K562 (cell line): ENCODE measurements around the gene XRN1. TPM values are rescaled to one million over a fixed set of nuclear protein-coding genes. Genes with fewer than 3 reads are reported as not detected.

Source experiments
- ATF1 ChIP-seq, 2 experiments: fragments of 450-650 bp in 1 of 2; IDR thresholded peaks; 2 replicates each; pipeline ENCODE4 v1.6.1; 2016; ENCODE audit warnings: missing compliant biosample characterization in 1 of 2, missing genetic modification characterization in 1 of 2
- CBFA2T2 ChIP-seq: fragments of 450-650 bp; conservative IDR thresholded peaks from 2 replicates; pipeline ENCODE4 v1.6.1; 2017; ENCODE audit warnings: mild to moderate bottlenecking
- MAFK ChIP-seq: IDR thresholded peaks from 2 replicates; pipeline ENCODE4 v1.6.1; 2011; ENCODE audit warnings: low read length, improper control_type of control experiment
- NFE2L1 ChIP-seq: fragments of 450-650 bp; IDR thresholded peaks from 2 replicates; pipeline ENCODE4 v1.6.1; 2016; ENCODE audit warnings: missing genetic modification characterization, low read depth, mild to moderate bottlenecking, missing compliant biosample characterization, moderate library complexity, borderline replicate concordance
- NUFIP1 ChIP-seq: fragments of 450-650 bp; IDR thresholded peaks from 2 replicates; pipeline ENCODE4 v1.6.1; 2018; ENCODE audit not compliant: partially characterized antibody
- PML ChIP-seq: IDR thresholded peaks from 2 replicates; pipeline ENCODE4 v1.6.1; 2012; ENCODE audit warnings: low read length, inconsistent platforms
- POLR2H ChIP-seq: IDR thresholded peaks from 2 replicates; pipeline ENCODE4 v1.6.1; 2016; ENCODE audit warnings: missing genetic modification characterization, low read depth, mild to moderate bottlenecking, control low read depth, missing compliant biosample characterization, moderate library complexity
- PYGO2 ChIP-seq: fragments of 450-650 bp; IDR thresholded peaks from 2 replicates; pipeline ENCODE4 v1.6.1; 2016; ENCODE audit warnings: mild to moderate bottlenecking, missing genetic modification characterization, moderate library complexity, missing compliant biosample characterization
- RBM15 ChIP-seq: fragments of 200-400 bp; formaldehyde crosslinking; IDR thresholded peaks from 2 replicates; pipeline ENCODE4 v1.6.1; 2018; ENCODE audit warnings: mild to moderate bottlenecking, low read length, moderate library complexity; ENCODE audit not compliant: insufficient read depth
- SOX6 ChIP-seq: fragments of 450-650 bp; IDR thresholded peaks from 2 replicates; pipeline ENCODE4 v1.6.1; 2014; ENCODE audit warnings: mild to moderate bottlenecking
- TAL1 ChIP-seq: fragments of 450-650 bp; IDR thresholded peaks from 2 replicates; pipeline ENCODE4 v1.6.1; 2016; ENCODE audit warnings: mild to moderate bottlenecking
- TEAD2 ChIP-seq: fragments of 450-650 bp; IDR thresholded peaks from 2 replicates; pipeline ENCODE4 v1.6.1; 2016; ENCODE audit warnings: missing genetic modification characterization, control low read depth, missing compliant biosample characterization
- TGIF2 ChIP-seq: sonication (generic); formaldehyde crosslinking; IDR thresholded peaks from 2 replicates; pipeline ENCODE4 v1.8.1; 2022; ENCODE audit warnings: mild to moderate bottlenecking, missing genetic modification reagents, moderate library complexity
- WHSC1 ChIP-seq: IDR thresholded peaks from one replicate; pipeline ENCODE4 v1.6.1; 2012; ENCODE audit warnings: low read length, control low read depth, inconsistent platforms
- ZNF282 ChIP-seq: sonication (generic); formaldehyde crosslinking; IDR thresholded peaks from 2 replicates; pipeline ENCODE4 v1.8.1; 2023; ENCODE audit warnings: missing genetic modification reagents
- ZNF507 ChIP-seq: conservative IDR thresholded peaks from 2 replicates; pipeline ENCODE4 v1.6.1; 2017; ENCODE audit warnings: missing genetic modification characterization, missing compliant biosample characterization
- ZNF76 ChIP-seq: fragments of 250-450 bp; sonication (Bioruptor Pico); IDR thresholded peaks from 2 replicates; pipeline ENCODE4 v1.4.0; 2020; ENCODE audit warnings: mild to moderate bottlenecking, moderate library complexity, borderline replicate concordance
- polyA plus RNA-seq, 8 experiments: library from polyadenylated mRNA; depleted of rRNA in 4 of 8; stranded (reverse) in 5 of 8; unstranded in 3 of 8; fragments of >200 nt; fragmentation: Nextera tagmentation in 2 of 8; fragmentation: Illumina TruSeq in 1 of 8; extraction: Ambion mirVana in 2 of 8; extraction: Trizol in 1 of 8; gene quantifications; 2 replicates each; pipeline versions ENCODE4 v1.2.1 to v1.2.3, GENCODE V29; 2011 to 2014; ENCODE audit warnings: inconsistent platforms in 1 of 8, missing spikeins in 1 of 8
- total RNA-seq, 7 experiments: library from RNA; depleted of rRNA in 6 of 7; stranded (reverse); fragments of >200 nt in 6 of 7; fragmentation: Illumina TruSeq in 2 of 7; extraction: Trizol in 2 of 7; gene quantifications; 2 replicates each; pipeline versions ENCODE4 v1.2.1 to v1.2.3, GENCODE V29; 2011 to 2021; ENCODE audit warnings: low replicate concordance in 1 of 7
- TF ChIP-seq, protein P1 (sequence below), 2 experiments: fragments of 450-650 bp in 1 of 2; sonication (generic) in 1 of 2; formaldehyde crosslinking in 1 of 2; IDR thresholded peaks in 1 of 2; conservative IDR thresholded peaks in 1 of 2; 2 replicates each; pipeline versions ENCODE4 v1.6.1 to v1.8.1; 2016 to 2023; ENCODE audit warnings: mild to moderate bottlenecking in 2 of 2, moderate library complexity in 2 of 2, inconsistent platforms in 1 of 2, missing genetic modification reagents in 1 of 2
- TF ChIP-seq, protein P2 (sequence below): fragments of 250-450 bp; sonication (Bioruptor Pico); IDR thresholded peaks from 2 replicates; pipeline ENCODE4 v1.4.0; 2020
- TF ChIP-seq, protein P3 (sequence below): sonication (generic); formaldehyde crosslinking; IDR thresholded peaks from 2 replicates; pipeline ENCODE4 v1.8.0; 2022; ENCODE audit warnings: mild to moderate bottlenecking, low read depth, missing genetic modification reagents
- TF ChIP-seq, protein P4 (sequence below): fragments of 450-650 bp; IDR thresholded peaks from 2 replicates; pipeline ENCODE4 v1.6.1; 2016; ENCODE audit warnings: low read depth, mild to moderate bottlenecking, moderate library complexity
- TF ChIP-seq, protein P5 (sequence below): fragments of 450-650 bp; IDR thresholded peaks from 2 replicates; pipeline ENCODE4 v1.6.1; 2017; ENCODE audit warnings: antibody characterized with exemption, mild to moderate bottlenecking

The XRN1 gene
- total and polyA plus RNA-seq, 9 of the 15 experiments (the other 6 are each of a cell fraction or from before 2014, with no cell fraction given): 3.1 to 28.4 (median 17.2) TPM

DNA sequence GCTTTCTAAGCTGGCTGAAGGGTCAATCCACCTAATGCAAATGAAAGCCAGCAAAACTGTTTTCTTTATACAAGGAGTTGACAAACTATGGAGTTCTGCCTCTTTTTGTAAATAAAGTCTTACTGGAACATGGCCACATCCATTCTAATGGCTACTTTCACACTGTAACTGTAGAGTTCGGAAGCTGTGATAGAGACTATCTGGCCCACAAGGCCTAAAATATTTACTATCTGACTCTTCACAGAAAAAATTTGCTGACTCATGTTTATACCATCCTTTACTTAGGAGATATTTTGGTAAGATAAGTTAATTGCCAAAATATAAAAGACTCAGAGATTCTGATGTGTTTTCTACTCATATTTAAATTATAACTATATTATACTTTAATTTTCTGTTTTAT is 128.7 kb downstream of the XRN1 start (continued):
- TF ChIP-seq, protein P1, sequence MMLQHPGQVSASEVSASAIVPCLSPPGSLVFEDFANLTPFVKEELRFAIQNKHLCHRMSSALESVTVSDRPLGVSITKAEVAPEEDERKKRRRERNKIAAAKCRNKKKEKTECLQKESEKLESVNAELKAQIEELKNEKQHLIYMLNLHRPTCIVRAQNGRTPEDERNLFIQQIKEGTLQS (IDR thresholded peaks at IDR 0.05): peak; percentile 61; the same call in 1 of the 2 replicates
- TF ChIP-seq, protein P1 (CRISPR knock-in tag; conservative IDR thresholded peaks at IDR 0.05): no peak
- TF ChIP-seq NFE2L1 (tag): peak; percentile 92
- TF ChIP-seq CBFA2T2: peak; percentile 54; the same call in 1 of the 2 replicates
- TF ChIP-seq, protein P2, sequence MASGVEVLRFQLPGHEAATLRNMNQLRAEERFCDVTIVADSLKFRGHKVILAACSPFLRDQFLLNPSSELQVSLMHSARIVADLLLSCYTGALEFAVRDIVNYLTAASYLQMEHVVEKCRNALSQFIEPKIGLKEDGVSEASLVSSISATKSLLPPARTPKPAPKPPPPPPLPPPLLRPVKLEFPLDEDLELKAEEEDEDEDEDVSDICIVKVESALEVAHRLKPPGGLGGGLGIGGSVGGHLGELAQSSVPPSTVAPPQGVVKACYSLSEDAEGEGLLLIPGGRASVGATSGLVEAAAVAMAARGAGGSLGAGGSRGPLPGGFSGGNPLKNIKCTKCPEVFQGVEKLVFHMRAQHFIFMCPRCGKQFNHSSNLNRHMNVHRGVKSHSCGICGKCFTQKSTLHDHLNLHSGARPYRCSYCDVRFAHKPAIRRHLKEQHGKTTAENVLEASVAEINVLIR: no peak
- peak; percentile 71 for TF ChIP-seq TAL1
- no peak for TF ChIP-seq WHSC1
- no peak for TF ChIP-seq TGIF2 (CRISPR knock-in tag)
- no peak for TF ChIP-seq ZNF282 (CRISPR knock-in tag)
- TF ChIP-seq, protein P3, sequence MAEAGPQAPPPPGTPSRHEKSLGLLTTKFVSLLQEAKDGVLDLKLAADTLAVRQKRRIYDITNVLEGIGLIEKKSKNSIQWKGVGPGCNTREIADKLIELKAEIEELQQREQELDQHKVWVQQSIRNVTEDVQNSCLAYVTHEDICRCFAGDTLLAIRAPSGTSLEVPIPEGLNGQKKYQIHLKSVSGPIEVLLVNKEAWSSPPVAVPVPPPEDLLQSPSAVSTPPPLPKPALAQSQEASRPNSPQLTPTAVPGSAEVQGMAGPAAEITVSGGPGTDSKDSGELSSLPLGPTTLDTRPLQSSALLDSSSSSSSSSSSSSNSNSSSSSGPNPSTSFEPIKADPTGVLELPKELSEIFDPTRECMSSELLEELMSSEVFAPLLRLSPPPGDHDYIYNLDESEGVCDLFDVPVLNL (CRISPR knock-in tag): no peak
- no peak for TF ChIP-seq POLR2H
- TF ChIP-seq ZNF507 (tag): no peak
- TF ChIP-seq, protein P4, sequence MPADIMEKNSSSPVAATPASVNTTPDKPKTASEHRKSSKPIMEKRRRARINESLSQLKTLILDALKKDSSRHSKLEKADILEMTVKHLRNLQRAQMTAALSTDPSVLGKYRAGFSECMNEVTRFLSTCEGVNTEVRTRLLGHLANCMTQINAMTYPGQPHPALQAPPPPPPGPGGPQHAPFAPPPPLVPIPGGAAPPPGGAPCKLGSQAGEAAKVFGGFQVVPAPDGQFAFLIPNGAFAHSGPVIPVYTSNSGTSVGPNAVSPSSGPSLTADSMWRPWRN: no peak
- no peak for TF ChIP-seq ZNF76 (CRISPR knock-in tag)
- TF ChIP-seq NUFIP1: no peak
- TF ChIP-seq SOX6: peak; percentile 48; the same call in 1 of the 2 replicates
- no peak for TF ChIP-seq PYGO2 (tag)
- TF ChIP-seq MAFK: peak; percentile 99
- TF ChIP-seq ATF1 (CRISPR knock-in tag; IDR thresholded peaks at IDR 0.05): no peak
- TF ChIP-seq ATF1 (tag; IDR thresholded peaks at IDR 0.05): no peak
- TF ChIP-seq, protein P5, sequence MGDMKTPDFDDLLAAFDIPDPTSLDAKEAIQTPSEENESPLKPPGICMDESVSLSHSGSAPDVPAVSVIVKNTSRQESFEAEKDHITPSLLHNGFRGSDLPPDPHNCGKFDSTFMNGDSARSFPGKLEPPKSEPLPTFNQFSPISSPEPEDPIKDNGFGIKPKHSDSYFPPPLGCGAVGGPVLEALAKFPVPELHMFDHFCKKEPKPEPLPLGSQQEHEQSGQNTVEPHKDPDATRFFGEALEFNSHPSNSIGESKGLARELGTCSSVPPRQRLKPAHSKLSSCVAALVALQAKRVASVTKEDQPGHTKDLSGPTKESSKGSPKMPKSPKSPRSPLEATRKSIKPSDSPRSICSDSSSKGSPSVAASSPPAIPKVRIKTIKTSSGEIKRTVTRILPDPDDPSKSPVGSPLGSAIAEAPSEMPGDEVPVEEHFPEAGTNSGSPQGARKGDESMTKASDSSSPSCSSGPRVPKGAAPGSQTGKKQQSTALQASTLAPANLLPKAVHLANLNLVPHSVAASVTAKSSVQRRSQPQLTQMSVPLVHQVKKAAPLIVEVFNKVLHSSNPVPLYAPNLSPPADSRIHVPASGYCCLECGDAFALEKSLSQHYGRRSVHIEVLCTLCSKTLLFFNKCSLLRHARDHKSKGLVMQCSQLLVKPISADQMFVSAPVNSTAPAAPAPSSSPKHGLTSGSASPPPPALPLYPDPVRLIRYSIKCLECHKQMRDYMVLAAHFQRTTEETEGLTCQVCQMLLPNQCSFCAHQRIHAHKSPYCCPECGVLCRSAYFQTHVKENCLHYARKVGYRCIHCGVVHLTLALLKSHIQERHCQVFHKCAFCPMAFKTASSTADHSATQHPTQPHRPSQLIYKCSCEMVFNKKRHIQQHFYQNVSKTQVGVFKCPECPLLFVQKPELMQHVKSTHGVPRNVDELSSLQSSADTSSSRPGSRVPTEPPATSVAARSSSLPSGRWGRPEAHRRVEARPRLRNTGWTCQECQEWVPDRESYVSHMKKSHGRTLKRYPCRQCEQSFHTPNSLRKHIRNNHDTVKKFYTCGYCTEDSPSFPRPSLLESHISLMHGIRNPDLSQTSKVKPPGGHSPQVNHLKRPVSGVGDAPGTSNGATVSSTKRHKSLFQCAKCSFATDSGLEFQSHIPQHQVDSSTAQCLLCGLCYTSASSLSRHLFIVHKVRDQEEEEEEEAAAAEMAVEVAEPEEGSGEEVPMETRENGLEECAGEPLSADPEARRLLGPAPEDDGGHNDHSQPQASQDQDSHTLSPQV: peak; percentile 68
- no peak for TF ChIP-seq TEAD2 (tag)
- no peak for TF ChIP-seq RBM15
- peak; percentile 46; the same call in 1 of the 2 replicates for TF ChIP-seq PML
